DMS79 treated with DMSO at 0.1 percent for 48 hours (cell line): ENCODE data around the gene RNF223.
"Not testable (repeated sequence)": the region's sequence is repeated elsewhere in the genome, so short reads cannot be mapped to it uniquely, and the experiment has no call there.

Source experiments
- DNase-seq: peaks from one replicate; lab custom pipeline; 2025; lab: John Stamatoyannopoulos, UW

RNF223 gene

GRCh38 chr1:1109743-1110142 lies 35.6 kb upstream of the RNF223 start:
- no peak for DNase-seq

- no peak for DNase-seq
Observed at GRCh38 chr1:1106510-1107221, 32.6 kb upstream of the RNF223 start.

GRCh38 chr1:1104152-1104551 lies 30.0 kb upstream of the RNF223 start:
- not testable (repeated sequence) for DNase-seq

- no peak for DNase-seq
Observed at GRCh38 chr1:1101503-1101902, 27.4 kb upstream of the RNF223 start.

DNA sequence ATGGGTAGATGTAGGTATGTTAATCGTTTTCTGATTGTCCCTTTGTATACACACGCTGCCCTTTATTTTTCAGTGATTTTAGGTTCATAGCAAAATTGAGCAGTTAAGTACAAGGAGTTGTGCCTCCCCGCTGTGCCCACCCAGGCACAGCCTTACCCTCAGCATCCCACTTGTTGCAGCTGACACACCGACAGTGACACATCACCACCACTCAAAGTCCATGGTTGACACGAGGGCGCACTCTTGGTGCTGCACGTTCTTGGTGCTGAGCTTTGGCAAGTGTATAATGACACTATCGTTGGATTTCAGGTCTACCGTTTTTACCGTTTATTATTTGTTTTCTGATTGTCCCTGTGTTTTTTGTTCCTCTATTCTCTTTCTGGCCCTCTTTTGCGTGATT lies 26.2 kb upstream of the RNF223 start:
- no peak for DNase-seq

GRCh38 chr1:1099506-1100183 lies 25.5 kb upstream of the RNF223 start:
- no peak for DNase-seq

DNA sequence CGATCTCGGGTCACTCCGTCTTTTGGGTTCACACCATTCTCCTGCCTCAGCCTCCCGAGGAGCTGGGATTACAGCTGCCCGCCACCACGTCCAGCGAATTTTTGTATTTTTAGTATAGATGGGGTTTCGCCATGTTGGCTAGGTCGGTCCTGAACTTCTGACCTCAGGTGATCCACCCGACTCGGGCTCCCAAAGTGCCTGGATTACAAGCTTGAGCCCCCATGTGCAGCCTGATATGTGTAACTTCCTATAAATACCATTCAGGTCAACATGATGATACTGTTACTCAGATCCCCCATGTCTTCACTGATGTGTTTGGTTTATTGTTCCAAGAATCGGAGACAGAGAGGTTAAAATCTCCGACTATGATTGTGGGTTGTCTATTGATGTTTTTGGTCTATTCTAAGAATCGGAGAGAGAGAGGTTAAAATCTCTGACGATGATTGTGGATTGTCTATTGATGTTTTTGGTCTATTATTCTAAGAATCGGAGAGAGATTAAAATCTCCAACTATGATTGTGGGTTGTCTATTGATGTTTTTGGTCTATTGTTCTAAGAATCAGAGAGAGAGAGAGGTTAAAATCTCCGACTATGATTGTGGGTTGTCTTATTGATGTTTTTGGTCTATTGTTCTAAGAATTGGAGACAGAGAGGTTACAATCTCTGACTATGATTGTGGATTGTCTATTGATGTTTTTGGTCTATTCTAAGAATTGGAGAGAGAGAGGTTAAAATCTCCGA lies 24.7 kb upstream of the RNF223 start:
- no peak for DNase-seq

DNA sequence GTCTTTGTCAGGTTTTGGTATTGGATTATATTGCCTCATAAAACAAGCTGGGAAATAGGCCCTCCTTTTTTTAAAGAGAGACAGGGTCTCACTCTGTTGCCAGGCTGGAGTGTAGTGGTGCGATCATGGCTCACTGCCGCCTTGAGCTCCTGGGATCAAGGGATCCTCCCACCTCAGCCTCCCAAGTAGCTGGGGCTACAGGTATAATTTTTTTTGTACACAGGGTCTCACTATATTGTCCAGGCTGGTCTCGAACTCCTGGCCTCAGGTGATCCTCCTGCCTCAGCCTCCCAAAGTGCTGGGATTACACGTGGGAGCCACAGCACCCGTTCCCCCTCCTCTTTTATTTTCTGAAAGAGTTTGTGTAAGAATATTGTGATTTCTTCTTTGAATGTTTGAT lies 22.0 kb upstream of the RNF223 start:
- not testable (repeated sequence) for DNase-seq

DNA sequence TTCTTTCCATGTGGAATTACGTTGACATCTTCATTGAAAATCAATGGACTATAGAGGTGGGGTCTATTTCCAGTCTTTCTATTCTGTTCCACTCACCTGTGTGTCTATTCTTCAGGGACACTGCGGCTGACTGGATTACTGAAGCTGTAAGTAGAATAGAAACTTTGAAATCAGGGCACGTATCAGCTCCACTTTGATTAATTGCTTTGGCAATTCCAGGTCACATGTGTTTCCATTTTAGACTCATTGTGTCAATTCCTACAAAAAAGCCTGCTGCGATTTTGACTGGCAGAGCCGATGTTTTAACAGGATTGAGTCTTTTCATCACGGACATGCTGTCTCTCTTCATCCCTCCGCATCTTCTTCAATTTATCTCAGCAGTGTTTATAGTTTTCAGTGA lies 20.9 kb upstream of the RNF223 start:
- DNase-seq, result no peak

DNA sequence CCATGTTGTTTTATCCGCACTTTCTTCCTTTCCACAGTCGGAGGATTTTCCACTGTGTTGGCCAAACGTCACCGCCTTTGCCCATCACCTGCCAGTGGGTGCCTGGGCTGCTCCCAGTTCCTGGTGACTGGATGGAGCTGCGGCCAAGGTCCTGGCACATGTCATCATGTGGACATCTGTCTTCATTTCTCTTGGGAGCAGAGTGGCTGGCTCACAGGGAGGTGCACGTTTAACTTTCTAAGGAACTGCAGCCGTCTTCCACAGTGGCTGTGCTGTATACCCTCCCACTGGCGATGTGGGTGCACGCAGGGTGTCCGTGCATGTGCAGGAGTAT lies 19.5 kb upstream of the RNF223 start:
- no peak for DNase-seq

GRCh38 chr1:1092894-1093609 lies 18.9 kb upstream of the RNF223 start:
- DNase-seq, result no peak

DNA sequence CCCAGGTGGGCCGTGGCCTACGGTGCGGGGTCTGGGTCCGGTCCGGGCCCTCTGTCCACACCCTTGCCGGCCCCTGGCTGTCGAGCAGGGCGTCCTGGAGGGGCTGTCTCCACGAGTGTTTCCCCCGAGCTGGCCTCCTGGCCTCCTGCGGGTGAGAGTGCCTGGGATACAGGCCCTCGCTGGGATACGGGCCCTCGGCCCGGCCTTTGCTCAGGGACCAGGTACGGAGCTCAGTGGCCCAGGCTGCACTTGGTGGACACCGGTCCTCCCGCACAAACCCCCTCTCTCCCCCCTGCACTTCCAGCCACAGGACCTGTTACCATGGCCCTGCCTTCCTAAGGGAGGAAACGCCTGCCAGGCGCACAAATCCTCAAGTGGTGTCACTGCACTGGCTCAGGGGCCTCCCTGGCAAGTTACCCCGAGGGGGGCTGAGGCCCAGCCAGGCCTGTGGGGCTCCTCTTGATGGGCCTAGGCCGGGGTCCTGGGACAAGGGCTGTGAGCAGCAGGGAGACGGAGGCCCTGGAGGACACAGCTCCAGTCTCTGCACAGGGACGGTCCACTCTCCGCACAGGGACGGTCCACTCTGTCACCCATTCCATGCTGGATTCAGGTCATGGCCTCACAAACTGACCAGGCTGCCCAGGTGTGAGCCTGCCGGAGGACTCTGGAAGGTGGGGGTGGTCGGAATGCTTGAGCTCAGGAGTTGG lies 18.2 kb upstream of the RNF223 start:
- no peak for DNase-seq

DNA sequence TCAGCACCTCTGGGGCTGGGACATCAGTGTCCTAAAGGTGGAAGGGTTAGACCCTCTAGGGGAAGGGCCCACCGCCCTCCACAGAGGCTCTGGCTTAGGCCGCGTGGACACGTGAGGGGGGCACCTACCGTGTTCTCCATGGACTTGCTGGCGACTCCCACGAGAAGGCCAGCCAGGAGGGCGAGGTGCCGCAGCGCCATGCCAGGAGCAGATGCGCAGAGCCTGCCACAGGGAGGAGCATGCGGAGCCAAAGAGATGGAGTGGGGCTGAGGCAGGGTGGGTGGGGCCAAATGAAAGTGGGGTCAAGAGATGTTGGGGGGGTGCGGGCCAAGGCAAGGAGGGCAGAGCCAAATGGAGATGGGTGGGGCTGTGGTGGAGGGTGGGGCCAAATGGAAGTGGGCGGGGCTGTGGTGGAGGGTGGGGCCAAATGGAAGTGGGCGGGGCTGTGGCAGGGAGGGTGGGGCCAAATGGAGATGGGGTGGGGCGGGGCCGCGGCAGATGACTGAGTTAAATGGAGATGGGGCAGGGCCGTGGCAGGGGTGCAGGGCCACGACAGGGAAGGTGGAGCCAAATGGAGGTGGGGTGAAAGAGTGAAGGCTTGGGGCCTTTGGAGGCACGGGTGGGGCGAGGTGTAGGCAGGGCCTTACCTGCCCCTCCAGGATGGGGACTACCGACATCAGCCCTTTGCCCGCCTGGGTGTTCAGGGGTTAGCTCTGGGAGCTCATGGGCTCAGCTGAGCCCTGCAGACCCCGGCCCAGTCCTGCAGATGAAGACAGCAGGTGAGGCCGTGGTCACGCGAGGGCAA lies 17.4 kb upstream of the RNF223 start:
- no peak for DNase-seq

DNA sequence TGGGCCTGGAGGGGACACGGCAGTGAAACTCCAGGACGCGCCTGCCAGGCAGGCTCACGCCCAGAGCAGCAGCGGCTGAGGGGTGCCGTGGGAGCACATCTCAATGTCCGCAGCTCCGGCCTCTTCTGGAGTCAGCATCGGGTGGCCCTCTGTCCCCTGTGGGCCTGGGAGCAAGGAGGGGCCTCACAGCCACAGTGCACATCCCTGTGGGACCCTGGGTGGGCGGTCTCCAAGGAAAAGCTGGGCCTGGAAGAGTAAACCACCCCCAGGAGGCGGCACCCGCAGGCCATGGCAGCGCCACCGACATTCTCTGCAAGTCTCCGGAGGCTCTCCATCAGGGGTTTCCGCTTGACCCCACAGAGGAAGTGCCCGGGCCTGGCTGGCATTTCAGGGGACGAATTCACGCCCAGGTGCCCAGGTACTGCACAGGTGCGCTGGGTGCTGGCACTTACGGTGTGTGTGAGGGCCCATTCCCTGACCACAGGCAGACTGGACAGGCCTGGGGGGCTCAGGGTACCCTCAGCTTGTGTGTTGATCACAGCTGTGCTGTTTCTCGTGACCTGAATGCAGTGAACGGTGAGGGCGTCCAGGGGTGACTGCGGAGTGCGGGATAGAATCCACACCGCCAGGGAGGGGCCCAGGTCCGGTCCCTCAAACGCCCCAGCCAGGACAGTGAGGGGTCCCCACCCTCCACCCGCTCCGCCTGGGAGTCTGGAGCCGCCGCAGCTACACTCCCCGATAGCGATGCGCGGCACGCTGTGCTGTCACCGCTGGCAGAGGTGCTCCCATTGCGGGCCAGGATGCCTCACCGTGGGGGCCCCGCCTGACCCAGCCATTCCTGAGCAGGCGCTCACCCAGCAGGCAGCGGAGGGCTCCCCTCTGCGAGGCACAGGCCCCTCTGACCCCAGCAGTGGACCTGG lies 16.6 kb upstream of the RNF223 start:
- no peak for DNase-seq

GRCh38 chr1:1089731-1090423 lies 15.8 kb upstream of the RNF223 start:
- no peak for DNase-seq

GRCh38 chr1:1088801-1089680 lies 14.9 kb upstream of the RNF223 start:
- DNase-seq, result no peak

GRCh38 chr1:1088029-1088800 lies 14.1 kb upstream of the RNF223 start:
- no peak for DNase-seq
